ENCODE data around the gene ELK3. TPM values are rescaled to one million over a fixed set of nuclear protein-coding genes. Genes with fewer than 3 reads are reported as not detected.

The ELK3 gene
- total and polyA plus RNA-seq, 2 of the 8 experiments (the other 6 are each of a cell fraction or from before 2014, with no cell fraction given): 3.5 to 14.3 TPM

GRCh38 chr12:96238336-96239047, 44.3 kb downstream of the ELK3 start:
- H2BK15ac ChIP-seq (ENCODE audit: low read length): no peak overlapping the region
- POLR2A ChIA-PET (ENCODE audit: partially characterized antibody): interaction anchor here (0.9 to 1.2 kb wide), 2 partner anchors 15 to 16 kb away, joined by 3 read pairs; no protein-coding TSS in a partner anchor
- FAIRE-seq: no peak
- TF ChIP-seq, protein P1, sequence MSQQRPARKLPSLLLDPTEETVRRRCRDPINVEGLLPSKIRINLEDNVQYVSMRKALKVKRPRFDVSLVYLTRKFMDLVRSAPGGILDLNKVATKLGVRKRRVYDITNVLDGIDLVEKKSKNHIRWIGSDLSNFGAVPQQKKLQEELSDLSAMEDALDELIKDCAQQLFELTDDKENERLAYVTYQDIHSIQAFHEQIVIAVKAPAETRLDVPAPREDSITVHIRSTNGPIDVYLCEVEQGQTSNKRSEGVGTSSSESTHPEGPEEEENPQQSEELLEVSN (IDR thresholded peaks at IDR 0.05): no peak
- TF ChIP-seq CEBPB (IDR thresholded peaks at IDR 0.05; ENCODE audit: low read depth, low read length): no peak
- TF ChIP-seq, protein P2, sequence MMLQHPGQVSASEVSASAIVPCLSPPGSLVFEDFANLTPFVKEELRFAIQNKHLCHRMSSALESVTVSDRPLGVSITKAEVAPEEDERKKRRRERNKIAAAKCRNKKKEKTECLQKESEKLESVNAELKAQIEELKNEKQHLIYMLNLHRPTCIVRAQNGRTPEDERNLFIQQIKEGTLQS (IDR thresholded peaks at IDR 0.05; ENCODE audit: insufficient read depth, low read depth, low read length): no peak
- TF ChIP-seq JUND (IDR thresholded peaks at IDR 0.05; ENCODE audit: low read length): no peak
- TF ChIP-seq CTCF (IDR thresholded peaks at IDR 0.05; ENCODE audit: control extremely low read depth in 1 of 3, insufficient read depth in 1 of 3, low read depth in 1 of 3, low read length in 3 of 3): no peak
- TF ChIP-seq KDM5A (IDR thresholded peaks at IDR 0.05; ENCODE audit: low read length): no peak
- TF ChIP-seq CBX5 (IDR thresholded peaks at IDR 0.05; ENCODE audit: low read depth, low read length): no peak
- no peak for TF ChIP-seq SP4 (IDR thresholded peaks at IDR 0.05; ENCODE audit: low read length)

More at GRCh38 chr12:96238336-96239047, 44.3 kb downstream of the ELK3 start:
- no peak overlapping the region for H4K8ac ChIP-seq (ENCODE audit: extremely low read depth, insufficient read depth, low read length)
- no peak overlapping the region for H2BK12ac ChIP-seq (ENCODE audit: low read depth, low read length)
- no peak overlapping the region for H4K91ac ChIP-seq (replicated peaks; ENCODE audit: insufficient read length, low read length)
- H3K56ac ChIP-seq (replicated peaks; ENCODE audit: insufficient read length, low read depth, low read length): no peak overlapping the region
- H3K9me3 ChIP-seq (ENCODE audit: insufficient read depth in 2 of 2, low read depth in 1 of 2, low read length in 1 of 2): no peaks in the 10 kb centered on the region
- no peak overlapping the region for H3K14ac ChIP-seq (ENCODE audit: insufficient read length)
- DNase-seq (ENCODE audit: low read depth in 1 of 2, low spot score in 2 of 2): no peak
- no peak overlapping the region for H2AK5ac ChIP-seq (ENCODE audit: low read depth, low read length)
- H3K27me3 ChIP-seq (replicated peaks in 1 of 4; ENCODE audit: control insufficient read depth in 3 of 4, extremely low read depth in 1 of 4, insufficient read depth in 3 of 4, low read length in 3 of 4): no peaks in the 10 kb centered on the region
- H3K79me1 ChIP-seq (ENCODE audit: low read depth, low read length): no peaks in the 10 kb centered on the region
- H3K23me2 ChIP-seq (ENCODE audit: low read depth, low read length): no peaks in the 10 kb centered on the region
- no peak overlapping the region for H2AFZ ChIP-seq (ENCODE audit: low read length)
- no peak overlapping the region for H3K9ac ChIP-seq (replicated peaks in 1 of 4; ENCODE audit: extremely low read depth in 1 of 4, low read depth in 3 of 4, low read length in 3 of 4)
- no peaks in the 10 kb centered on the region for H3K36me3 ChIP-seq (ENCODE audit: control insufficient read depth in 2 of 4, insufficient read depth in 4 of 4, low read length in 3 of 4)
- WGBS, 2 experiments (ENCODE audit: extremely low coverage in 1 of 2, insufficient coverage in 1 of 2, insufficient read length in 1 of 2, insufficient replicate concordance in 2 of 2, low coverage in 1 of 2, low lambda C conversion rate in 2 of 2, missing lambda C conversion rate in 1 of 2): 90% methylated on average over 13 of the region's 13 CpGs; no CpG with 5 or more reads in 1 of the 2 experiments
- H2BK120ac ChIP-seq (replicated peaks; ENCODE audit: low read depth, low read length): no peak overlapping the region
- H3K27ac ChIP-seq (ENCODE audit: low read depth, low read length): no peak overlapping the region
- no peak overlapping the region for H3K23ac ChIP-seq (ENCODE audit: insufficient read length)
- CTCF ChIA-PET (ENCODE audit: partially characterized antibody): interaction anchor here (0.6 to 2.2 kb wide), 5 partner anchors 10 to 278 kb away, joined by 3 to 6 read pairs (median 4); no protein-coding TSS in a partner anchor
- no peak overlapping the region for H3K4me2 ChIP-seq (ENCODE audit: insufficient read depth in 1 of 2, low read depth in 2 of 2, low read length in 2 of 2)
- H2BK5ac ChIP-seq (ENCODE audit: low read depth, low read length): no peak overlapping the region
- H4K5ac ChIP-seq (ENCODE audit: insufficient read length, low read depth, low read length): no peak overlapping the region
- H3K4me1 ChIP-seq (replicated peaks in 1 of 4; ENCODE audit: control insufficient read depth in 3 of 4, insufficient read depth in 4 of 4, low read length in 3 of 4): peaks cover 0 to 5% (median 0%) of the 10 kb centered on the region in 4 experiments; a peak in 2 of 7 replicates
- H3K4ac ChIP-seq (replicated peaks; ENCODE audit: insufficient read length, low read depth, low read length): no peak overlapping the region
- H2BK20ac ChIP-seq (ENCODE audit: low read length): no peak overlapping the region
- H3K4me3 ChIP-seq (ENCODE audit: extremely low read depth in 1 of 4, insufficient read depth in 2 of 4, low read depth in 3 of 4, low read length in 4 of 4): no peak overlapping the region
- H3K18ac ChIP-seq (ENCODE audit: extremely low read depth, low read length): no peak overlapping the region
- H3K79me2 ChIP-seq (ENCODE audit: control insufficient read depth in 1 of 2, insufficient read depth in 2 of 2, low read length in 2 of 2): no peaks in the 10 kb centered on the region
- peaks cover 0 to 2% of the 10 kb centered on the region in 2 experiments for H4K20me1 ChIP-seq (replicated peaks in 1 of 2; ENCODE audit: control insufficient read depth in 1 of 2, insufficient read depth in 2 of 2, low read length in 2 of 2)
